CD4-positive, alpha-beta T cell (primary cell): ENCODE data around the gene SEL1L. TPM values are rescaled to one million over a fixed set of nuclear protein-coding genes. Genes with fewer than 3 reads are reported as not detected.

Experiments used
- ATAC-seq: fragments of 200-7000 bp; cut with Tn5 transposase; one replicate; pipeline ENCODE4 v1.10.0; 2022; ENCODE audit warnings: mild to moderate bottlenecking; ENCODE audit not compliant: poor library complexity
- CTCF ChIA-PET: fragments of 350-600 bp; sonication (Branson Sonifier 250); formaldehyde crosslinking; loops from one replicate; lab custom pipeline; 2021; ENCODE audit warnings: antibody characterized with exemption, inconsistent platforms; lab: Charles Lee
- POLR2A ChIA-PET: fragments of 350-600 bp; sonication (Branson Sonifier 250); formaldehyde crosslinking; loops from one replicate; lab custom pipeline; 2021; ENCODE audit warnings: antibody characterized with exemption, inconsistent platforms; lab: Charles Lee
- DNase-seq, 14 experiments: peaks; one replicate each; pipeline ENCODE4 v3.0.0-alpha.2; 2013 to 2020; ENCODE audit warnings: mixed read lengths in 2 of 14
- H3K27ac ChIP-seq, 2 donors: one replicate each; pipeline versions ENCODE4 v1.5.1 to v1.7.0; 2013; ENCODE audit warnings: low read length in 2 of 2, low read depth in 1 of 2, mild to moderate bottlenecking in 1 of 2
- H3K27me3 ChIP-seq, 2 experiments: 1 replicate in 1 of 2; 2 replicates in 1 of 2; pipeline versions ENCODE4 v1.6.1 to v1.7.0; 2013; ENCODE audit warnings: low read length in 2 of 2, control low read depth in 1 of 2, mild to moderate bottlenecking in 1 of 2, moderate library complexity in 1 of 2; ENCODE audit not compliant: insufficient read depth in 2 of 2, control insufficient read depth in 1 of 2
- H3K36me3 ChIP-seq: one replicate; pipeline ENCODE4 v1.6.1; 2013; ENCODE audit warnings: low read length, control low read depth; ENCODE audit not compliant: insufficient read depth
- H3K4me1 ChIP-seq: one replicate; pipeline ENCODE4 v1.6.1; 2013; ENCODE audit warnings: low read length, control low read depth; ENCODE audit not compliant: insufficient read depth
- H3K4me3 ChIP-seq: one replicate; pipeline ENCODE4 v1.5.1; 2013; ENCODE audit warnings: mild to moderate bottlenecking, low read length, moderate library complexity
- H3K9me3 ChIP-seq, 2 experiments: 1 replicate in 1 of 2; 2 replicates in 1 of 2; pipeline versions ENCODE4 v1.6.1 to v1.7.0; 2013; ENCODE audit warnings: low read length in 2 of 2, mild to moderate bottlenecking in 2 of 2, control low read depth in 1 of 2, moderate library complexity in 1 of 2; ENCODE audit not compliant: control insufficient read depth in 1 of 2, insufficient read depth in 1 of 2
- H3K27ac Mint-ChIP-seq: one replicate; pipeline ENCODE4 v1.8.0; 2020; ENCODE audit warnings: mixed read lengths
- H3K27me3 Mint-ChIP-seq: one replicate; pipeline ENCODE4 v1.8.0; 2021; ENCODE audit warnings: mixed read lengths
- H3K36me3 Mint-ChIP-seq: one replicate; pipeline ENCODE4 v1.8.0; 2021; ENCODE audit warnings: low read depth, mixed read lengths
- H3K4me1 Mint-ChIP-seq: one replicate; pipeline ENCODE4 v1.8.0; 2021; ENCODE audit warnings: low read depth, mixed read lengths
- H3K4me3 Mint-ChIP-seq: one replicate; pipeline ENCODE4 v1.8.0; 2020; ENCODE audit warnings: mild to moderate bottlenecking, mixed read lengths
- H3K9me3 Mint-ChIP-seq: one replicate; pipeline ENCODE4 v1.8.0; 2020; ENCODE audit warnings: mixed read lengths
- CTCF ChIP-seq: fragments of 200-600 bp; IDR thresholded peaks from one replicate; pipeline ENCODE4 v1.8.0; 2022; ENCODE audit warnings: antibody characterized with exemption, mild to moderate bottlenecking
- intact Hi-C, 2 experiments: fragments of 100-400 bp; cut with DNase I in 1 of 2; cut with micrococcal nuclease in 1 of 2; formaldehyde crosslinking; loops; one replicate each; pipeline versions ENCODE4 v1.15.1 to v1.9.0; 2023 to 2025; cut with DNase I, micrococcal nuclease
- total RNA-seq, 174 experiments: library from RNA in 2 of 174; stranded (reverse) in 2 of 174; gene quantifications; one replicate each; pipeline ENCODE4 v1.2.3 and lab custom pipeline; 2021 to 2026

SEL1L gene
- total RNA-seq, 2 experiments from 2014 or later: 40.6 to 46.4 TPM

GRCh38 chr14:81435391-81436295 lies 98.0 kb downstream of the SEL1L start:
- H3K4me3 Mint-ChIP-seq: peak overlapping the region; percentile 86
- intact Hi-C loops: no loop called here
- Histone ChIP-seq H3K9me3 (peaks cover 0 to 7% of the 10 kb centered on the region in 2 experiments), H3K4me1 (peaks cover 14% of the 10 kb centered on the region), H3K4me3 (peak overlapping the region; percentile 51), H3K36me3 (no peaks in the 10 kb centered on the region), H3K27ac (no peak overlapping the region), H3K27me3 (peaks cover 61 to 65% of the 10 kb centered on the region in 2 experiments)
- ChIA-PET CTCF (no interaction called here), POLR2A (no interaction called here)
- peaks cover 15% of the 10 kb centered on the region for H3K4me1 Mint-ChIP-seq
- no peak for TF ChIP-seq CTCF
- H3K27me3 Mint-ChIP-seq: peaks cover 78% of the 10 kb centered on the region
- DNase-seq: peak in 8 of 14 experiments; percentile 1 to 62 (median 6)
- no peaks in the 10 kb centered on the region for H3K36me3 Mint-ChIP-seq
- no peaks in the 10 kb centered on the region for H3K9me3 Mint-ChIP-seq
- ATAC-seq: peak; percentile 60
- no peak overlapping the region for H3K27ac Mint-ChIP-seq

- Histone ChIP-seq H3K4me1 (peaks cover 14% of the 10 kb centered on the region), H3K4me3 (peak overlapping the region; percentile 51), H3K36me3 (no peaks in the 10 kb centered on the region), H3K27ac (no peak overlapping the region), H3K27me3 (peaks cover 61 to 63% of the 10 kb centered on the region in 2 experiments), H3K9me3 (peaks cover 0 to 7% of the 10 kb centered on the region in 2 experiments)
- Mint-ChIP-seq H3K4me3 (peak overlapping the region; percentile 86), H3K27ac (no peak overlapping the region), H3K4me1 (peaks cover 15% of the 10 kb centered on the region), H3K9me3 (no peaks in the 10 kb centered on the region), H3K36me3 (no peaks in the 10 kb centered on the region), H3K27me3 (peaks cover 76% of the 10 kb centered on the region)
- no peak for ATAC-seq
- intact Hi-C loops: no loop called here
- TF ChIP-seq CTCF: no peak
- POLR2A ChIA-PET: no interaction called here
- CTCF ChIA-PET: no interaction called here
- no peak for DNase-seq
These were observed 98.6 kb downstream of the SEL1L start for GRCh38 chr14:81435048-81435390.

- ChIA-PET POLR2A (no interaction called here), CTCF (no interaction called here)
- H3K4me1 Mint-ChIP-seq: peaks cover 15% of the 10 kb centered on the region
- peaks cover 56 to 58% of the 10 kb centered on the region in 2 experiments for H3K27me3 ChIP-seq
- no peak for ATAC-seq
- no peaks in the 10 kb centered on the region for H3K9me3 Mint-ChIP-seq
- TF ChIP-seq CTCF: no peak
- intact Hi-C loops: no loop called here
- no peak overlapping the region for H3K27ac Mint-ChIP-seq
- H3K27me3 Mint-ChIP-seq: peaks cover 73% of the 10 kb centered on the region
- peaks cover 14% of the 10 kb centered on the region for H3K4me1 ChIP-seq
- H3K27ac ChIP-seq: no peak overlapping the region
- peak overlapping the region; percentile 30 for H3K4me3 Mint-ChIP-seq
- no peak for DNase-seq
- H3K9me3 ChIP-seq: peaks cover 0 to 7% of the 10 kb centered on the region in 2 experiments
- H3K36me3 Mint-ChIP-seq: no peaks in the 10 kb centered on the region
- H3K4me3 ChIP-seq: no peak overlapping the region
- H3K36me3 ChIP-seq: no peaks in the 10 kb centered on the region
These were observed 99.4 kb downstream of the SEL1L start for GRCh38 chr14:81434230-81434629.
